ENCODE results near the gene RGS1.
A peak's percentile ranks its signal among the peaks of the same experiment; 100 is the strongest.

The RGS1 gene

DNA sequence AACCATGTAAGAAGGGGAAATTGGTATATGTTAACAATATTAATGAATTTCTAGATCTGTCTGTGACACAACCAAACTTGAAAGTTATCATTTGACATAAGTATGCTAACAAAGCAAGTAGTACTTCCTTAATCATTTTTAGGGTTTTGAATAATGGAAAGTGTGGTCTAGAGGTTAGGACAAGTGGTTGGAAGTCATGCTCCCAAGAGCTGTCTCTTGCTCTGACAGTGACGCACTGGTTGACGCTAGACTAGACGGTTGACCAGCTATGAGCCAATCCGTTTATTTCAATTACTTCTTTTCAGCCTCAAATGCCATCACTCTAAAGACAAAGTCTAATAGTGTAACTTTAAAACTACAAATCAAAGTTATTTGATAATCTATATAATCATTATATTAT, 20.7 kb upstream of the RGS1 start:
- DNase-seq: no peak

DNA sequence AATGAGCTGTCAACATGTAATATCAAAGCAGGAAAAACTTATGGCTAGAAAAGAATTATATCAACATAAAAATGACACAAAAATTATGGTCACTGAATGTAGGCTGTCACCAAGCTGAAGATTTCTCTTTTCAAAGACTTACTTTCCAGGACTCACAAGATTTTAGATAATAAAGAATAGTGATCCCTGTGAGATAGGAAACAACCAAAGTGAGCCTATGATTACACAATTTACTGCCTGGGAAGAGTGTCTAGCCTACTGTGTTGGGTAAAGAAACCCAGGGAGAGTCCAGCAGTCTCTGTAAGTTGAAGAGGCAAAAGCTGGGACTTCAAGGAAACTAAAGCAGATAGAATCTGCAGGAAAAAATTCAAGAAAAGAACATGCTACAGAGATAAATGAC, 20.2 kb upstream of the RGS1 start:
- DNase-seq: no peak

DNA sequence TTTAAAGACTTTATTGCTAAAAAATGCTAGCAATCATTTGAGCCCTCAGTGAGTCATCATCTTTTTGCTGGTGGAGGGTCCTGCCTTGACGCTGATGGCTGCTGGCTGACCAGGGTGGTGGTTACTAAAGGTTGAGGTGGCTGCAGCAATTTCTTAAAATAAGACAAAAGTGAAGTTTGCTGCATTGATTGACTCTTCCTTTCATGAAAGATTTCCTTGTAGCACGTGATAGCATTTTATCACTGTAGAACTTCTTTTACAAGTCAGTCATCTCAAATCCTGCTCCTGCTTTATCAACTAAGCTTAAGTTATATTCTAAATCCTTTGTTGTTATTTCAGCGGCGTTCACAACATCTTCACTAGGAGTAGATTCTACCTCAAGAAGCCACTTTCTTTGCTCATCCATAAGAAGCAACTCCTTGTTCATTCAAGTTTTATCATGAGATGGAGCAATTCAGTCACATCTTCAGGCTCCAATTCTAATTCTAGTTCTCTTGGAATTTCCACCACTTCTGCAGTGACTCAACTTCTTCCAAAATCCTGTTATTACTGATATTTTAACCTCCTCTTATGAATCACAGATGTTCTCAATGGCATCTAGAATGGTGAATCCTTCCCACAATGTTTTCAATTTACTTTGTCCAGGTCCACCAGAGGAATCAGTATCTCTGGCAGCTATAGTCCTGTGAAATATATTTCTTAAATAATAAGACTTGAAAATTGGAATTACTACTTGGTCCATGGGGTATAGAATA, 17.6 kb upstream of the RGS1 start:
- no peak for DNase-seq

DNA sequence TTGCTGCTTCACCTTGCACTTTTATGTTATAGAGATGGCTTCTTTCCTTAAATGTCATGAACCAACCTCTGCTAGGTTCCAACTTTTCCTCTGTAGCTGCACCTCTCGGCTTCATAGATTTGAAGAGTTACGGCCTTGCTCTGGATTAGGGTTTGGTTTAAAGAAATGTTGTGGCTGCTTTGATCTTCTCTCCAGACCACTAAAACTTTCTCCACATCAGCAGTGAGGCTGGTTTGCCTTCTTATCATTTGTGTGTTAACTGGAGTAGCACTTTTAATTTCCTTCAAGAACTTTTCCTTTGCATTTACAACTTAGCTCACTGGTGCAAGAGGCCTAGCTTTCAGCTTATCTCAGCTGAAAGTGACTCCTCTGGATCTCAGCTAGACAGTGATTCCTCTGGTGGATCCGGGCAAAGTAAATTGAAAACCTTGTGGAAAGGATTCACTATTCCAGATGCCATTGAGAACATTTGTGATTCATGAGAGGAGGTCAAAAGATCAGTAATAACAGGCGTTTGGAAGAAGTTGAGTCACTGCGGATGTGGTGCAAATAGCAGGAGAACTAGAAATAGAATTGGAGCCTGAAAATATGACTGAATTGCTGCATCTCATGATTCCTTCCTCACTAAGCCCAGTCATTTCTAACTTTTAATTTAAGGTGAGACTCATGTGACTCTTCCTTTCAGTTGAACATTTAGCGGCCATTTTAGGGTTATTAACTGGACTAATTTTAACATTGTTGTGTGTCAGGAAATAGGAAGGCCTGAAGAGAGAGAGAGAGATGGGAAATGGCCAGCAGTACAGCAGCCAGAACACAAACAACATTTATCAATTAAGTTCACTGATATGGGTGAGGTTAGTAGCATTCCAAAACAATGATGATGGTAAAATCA, 16.2 kb upstream of the RGS1 start:
- peak in 1 of 2 donors; percentile 33 for DNase-seq

DNA sequence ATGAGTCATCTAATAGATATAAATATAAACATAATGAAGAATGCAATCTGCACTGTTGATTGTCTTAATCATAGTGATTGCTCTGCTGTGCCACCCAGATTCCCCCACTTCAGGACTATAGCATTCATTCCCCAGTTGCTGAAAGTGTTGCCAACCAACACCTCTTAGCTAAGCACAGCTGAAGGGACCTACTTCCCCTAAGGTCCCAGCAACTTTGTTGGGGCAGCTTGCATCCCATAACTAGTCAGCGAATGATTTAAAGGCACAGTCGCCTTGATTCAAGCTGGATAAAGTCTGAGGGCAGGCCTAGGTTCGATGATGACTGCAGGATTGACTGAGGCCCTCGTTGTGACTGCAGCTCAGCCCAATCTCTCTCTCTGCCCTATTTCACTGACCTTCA, 14.3 kb upstream of the RGS1 start:
- DNase-seq: no peak

DNA sequence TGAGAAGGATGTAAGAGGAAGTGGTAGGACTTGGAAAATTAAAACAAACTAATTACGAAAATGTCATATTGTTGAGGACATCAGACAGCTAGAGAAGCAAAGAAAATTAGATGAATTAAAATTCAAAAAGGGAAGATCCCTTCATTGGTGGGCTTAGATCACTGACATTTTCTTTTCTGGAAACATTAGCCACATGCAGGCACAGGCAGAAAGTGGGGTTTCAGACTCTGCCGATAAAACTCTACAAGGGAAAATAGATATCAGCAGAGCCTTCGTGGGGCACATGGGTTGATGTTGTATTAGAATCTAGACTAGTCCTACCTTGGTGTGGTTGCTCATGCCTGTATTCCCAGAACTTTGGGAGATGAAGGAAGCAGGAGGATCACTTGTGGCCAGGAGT, 12.4 kb upstream of the RGS1 start:
- no peak for DNase-seq

DNA sequence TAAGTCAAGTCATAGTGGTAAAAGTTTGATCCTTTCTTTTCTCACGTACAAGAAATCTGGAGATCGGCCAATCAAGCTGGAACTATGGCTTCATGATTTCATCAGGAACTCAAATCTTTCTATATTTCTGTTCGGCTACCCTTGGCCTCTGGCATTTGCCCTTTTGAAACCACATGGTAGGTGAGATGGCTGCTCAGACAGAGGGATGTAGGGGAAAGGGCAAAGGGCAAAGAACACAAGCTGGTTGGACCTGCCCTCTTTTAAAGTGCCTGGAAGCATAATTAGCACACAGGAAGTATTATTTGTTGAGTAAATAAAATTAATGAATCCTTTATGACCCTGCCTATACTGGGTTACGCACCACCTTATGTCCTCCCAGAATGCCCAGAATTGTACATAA, 11.5 kb upstream of the RGS1 start:
- DNase-seq: no peak

DNA sequence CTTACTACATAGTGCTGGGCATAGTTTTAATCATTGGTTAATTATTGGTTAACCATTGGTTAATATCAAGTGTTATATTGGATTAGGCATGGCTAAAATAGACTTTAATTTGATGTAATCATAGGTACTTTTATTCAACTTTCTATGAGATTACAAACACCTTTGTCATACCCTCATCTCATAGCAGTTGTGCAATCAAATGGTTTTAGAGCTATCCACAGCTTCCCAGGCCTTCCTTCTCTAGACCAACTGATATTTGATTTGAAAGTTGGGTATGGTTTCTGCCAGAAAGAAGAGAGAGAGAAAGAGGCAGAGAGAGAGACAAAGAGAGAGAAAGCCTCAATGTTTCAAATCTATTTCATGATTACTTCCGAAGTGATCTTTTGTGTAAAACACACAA, 9.6 kb upstream of the RGS1 start:
- DNase-seq: no peak

DNA sequence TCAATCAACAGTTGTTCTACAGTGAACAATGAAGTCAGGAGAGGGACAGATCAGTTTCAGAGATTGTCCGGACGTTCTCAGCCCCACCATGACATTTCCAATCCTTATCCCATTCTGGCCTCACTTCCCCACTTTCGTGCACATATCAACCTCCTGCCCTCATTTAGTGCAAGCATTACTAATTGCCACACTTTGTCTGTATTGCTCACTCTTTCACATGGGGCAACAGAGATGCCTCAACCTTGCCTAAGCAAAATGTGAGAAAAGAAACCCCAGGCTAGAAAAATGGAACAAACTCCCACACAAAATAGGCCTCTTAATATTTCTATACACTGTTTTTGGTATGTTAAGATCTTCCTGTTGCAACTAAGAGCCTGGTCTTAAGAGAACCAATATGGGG, 8.9 kb upstream of the RGS1 start:
- DNase-seq: no peak

DNA sequence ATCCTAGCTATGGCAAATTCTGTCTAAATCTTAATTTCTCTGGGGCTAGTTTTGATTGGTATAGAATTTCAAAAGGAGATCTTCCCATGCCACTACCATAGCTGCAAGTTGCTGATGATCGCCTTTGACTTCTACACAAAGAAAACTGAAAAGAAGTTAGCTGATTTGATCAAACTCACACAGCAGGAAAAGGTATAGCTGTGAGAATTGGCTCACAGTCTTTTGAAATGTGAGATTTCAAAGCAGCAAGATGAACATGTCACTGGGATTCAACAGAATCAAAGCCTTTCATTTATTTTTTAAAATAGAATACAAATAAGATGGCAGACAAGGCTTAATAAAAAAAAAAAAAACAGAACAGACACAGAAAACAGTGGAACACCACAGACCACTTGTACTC, 7.5 kb upstream of the RGS1 start:
- no peak for DNase-seq

DNA sequence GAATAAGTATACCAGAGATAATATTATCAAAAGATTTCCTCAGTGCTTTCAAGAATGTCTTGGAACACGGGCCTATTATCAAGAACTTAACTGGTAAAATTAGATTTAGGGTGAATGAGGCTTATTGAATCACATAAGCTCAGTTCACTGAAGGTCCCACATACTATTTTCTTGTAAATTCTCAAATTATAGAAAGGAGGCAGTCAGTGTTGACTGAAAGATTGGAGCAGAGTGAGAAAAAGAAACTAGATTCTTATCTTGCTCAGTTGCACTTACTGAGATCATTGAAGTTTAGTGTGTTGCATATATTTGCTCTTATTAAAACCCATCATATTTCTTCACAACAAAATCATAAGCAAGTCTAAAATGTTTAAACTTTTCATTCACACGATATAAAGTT, 3.9 kb upstream of the RGS1 start:
- peak in 1 of 2 donors; percentile 45 for DNase-seq

DNA sequence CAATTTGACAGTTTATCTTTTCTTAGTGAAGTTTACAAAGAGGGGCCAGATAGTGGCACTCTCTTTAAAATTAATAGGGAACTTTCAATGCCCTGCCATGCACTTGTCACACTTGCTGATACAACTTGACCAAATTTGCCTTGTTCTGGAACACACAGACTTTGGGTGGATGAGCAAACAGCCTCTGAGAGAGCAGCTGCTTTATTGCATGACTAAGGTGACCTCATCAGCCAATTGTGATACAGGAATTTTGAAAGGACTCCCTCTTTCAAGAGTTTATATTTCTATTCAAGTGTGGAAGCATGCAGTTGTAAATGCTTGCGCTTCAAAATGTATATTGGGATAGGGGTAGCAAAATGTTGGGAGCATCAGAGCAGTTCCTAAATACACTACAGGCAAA, 2.1 kb upstream of the RGS1 start:
- no peak for DNase-seq

DNA sequence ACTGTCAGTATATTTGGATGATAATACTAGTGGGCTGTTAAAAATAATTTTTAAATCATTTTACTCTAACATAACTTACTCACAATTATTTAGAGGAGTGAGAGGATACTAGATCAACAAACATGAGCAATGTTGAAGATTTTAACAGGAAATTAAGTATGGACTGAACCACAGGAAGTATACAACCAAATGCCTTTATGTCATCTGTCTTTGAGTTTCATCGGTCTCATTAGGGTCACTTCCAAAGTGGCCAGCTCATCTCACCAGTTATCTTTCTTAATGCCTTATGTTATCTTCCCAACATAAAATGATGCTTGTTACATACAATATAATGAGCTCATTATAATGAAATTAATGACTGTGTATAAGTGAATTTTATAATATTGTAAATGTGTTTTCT, 1.5 kb upstream of the RGS1 start:
- peak in 1 of 2 donors; percentile 34 for DNase-seq

DNA sequence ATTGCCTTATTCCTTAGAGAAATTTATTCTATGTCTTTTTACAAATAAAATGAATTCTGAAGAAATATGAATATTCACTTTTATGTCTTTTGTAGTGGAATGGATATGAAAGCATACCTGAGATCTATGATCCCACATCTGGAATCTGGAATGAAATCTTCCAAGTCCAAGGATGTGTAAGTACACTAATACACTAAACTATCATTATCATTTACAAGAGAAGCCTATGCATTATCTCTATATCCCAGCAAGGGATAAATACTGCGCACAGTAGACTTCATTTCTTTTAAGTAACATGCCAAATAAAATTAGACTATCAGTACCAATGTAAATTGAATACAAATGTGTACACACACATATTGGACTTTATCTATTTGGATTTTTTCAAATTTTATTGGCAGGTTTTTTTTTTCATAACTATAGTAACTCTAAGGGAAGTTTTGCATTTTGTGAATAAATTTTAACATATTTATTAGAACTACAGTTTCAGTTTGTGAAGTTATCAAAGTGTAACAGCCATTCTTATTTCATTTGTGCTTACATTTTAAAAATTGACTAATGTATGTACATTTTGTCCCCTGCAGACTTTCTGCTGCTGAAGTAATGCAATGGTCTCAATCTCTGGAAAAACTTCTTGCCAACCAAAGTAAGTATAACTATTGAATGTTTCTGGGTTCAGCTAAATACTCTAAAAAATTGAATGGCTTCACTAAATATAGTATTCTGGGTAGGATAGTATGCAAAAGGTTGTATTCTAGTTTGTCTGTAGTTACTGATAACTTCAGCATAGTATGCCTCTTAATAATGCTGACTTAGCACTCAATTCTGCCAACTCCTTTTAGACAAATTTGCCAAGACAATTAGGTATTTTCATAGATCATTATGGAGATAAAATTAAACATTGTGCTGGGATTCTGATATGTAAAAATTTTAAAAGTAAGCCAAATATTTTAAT, 894 bp downstream of the RGS1 start:
- no peak for DNase-seq

DNA sequence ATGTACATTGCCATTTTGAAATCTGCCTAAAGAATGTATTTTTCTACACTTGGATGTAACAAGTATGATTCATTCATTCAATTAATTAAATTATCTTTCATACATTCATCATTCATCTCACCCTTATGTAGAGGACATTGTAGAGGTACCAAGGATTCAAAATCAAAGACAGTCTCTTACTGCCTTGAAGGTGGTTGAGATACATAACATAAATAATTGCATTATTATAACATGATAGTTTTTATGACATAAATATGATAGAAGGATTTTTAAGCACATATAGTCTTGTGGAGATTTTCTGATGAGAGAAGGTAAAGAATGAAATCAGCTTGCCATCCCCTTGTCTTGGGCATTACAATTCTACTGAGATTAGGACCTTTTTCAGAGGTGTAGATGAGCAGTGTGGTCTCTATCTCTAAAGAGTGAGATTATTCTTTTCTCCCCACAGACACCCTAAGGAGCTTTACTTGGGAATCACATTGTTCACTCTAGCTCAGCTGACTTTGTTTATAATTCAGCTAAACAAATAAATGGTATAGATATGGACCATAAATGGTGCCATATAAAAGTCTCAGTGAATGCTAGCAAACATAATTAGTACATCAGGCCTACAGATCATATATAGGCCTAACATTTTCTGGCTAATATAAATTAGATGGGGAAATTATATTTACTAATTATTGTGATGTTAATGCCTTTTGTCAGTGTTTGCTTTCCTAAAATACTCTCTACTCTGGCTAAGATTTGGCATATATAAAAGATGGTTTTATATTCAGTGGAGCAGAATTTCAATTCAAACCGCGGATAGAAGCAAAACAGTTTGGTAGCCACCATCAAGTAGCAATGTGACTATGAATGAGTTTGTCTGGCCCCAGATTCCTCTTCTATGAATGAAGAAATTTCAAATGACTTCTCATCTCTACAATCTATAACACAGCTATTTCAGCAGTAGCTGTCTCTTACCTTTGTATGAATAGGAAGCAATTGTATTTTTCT, 1.9 kb downstream of the RGS1 start:
- peak in 1 of 2 donors; percentile 24 for DNase-seq

DNA sequence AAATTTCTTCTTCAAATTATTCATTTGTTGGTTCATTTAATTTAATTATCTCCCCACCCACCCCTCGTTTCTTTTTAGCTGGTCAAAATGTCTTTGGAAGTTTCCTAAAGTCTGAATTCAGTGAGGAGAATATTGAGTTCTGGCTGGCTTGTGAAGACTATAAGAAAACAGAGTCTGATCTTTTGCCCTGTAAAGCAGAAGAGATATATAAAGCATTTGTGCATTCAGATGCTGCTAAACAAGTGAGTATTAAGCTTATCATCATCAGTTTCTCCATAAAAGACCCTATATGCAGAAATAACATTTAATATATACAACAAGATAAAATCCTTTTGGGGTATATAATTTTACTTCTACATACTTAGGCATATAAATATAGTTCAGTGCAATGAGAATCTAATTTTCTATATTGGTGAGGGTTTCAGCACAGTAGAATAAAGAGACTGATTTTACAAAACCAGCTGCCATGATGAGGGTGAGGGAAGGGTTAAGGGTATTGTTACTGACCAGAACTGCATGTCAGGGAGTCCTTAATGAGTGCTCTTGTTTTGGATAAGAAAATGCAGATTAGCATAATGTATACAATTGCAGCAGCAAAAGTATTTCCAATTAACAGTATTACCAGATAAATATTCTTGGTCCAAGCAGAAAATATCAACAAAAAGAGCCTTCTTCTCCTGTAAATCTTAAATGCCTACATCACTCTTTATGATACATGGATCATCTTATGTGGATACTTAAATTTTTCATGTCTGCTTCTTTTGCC, 2.8 kb downstream of the RGS1 start:
- peak in 1 of 2 donors; percentile 27 for DNase-seq

DNA sequence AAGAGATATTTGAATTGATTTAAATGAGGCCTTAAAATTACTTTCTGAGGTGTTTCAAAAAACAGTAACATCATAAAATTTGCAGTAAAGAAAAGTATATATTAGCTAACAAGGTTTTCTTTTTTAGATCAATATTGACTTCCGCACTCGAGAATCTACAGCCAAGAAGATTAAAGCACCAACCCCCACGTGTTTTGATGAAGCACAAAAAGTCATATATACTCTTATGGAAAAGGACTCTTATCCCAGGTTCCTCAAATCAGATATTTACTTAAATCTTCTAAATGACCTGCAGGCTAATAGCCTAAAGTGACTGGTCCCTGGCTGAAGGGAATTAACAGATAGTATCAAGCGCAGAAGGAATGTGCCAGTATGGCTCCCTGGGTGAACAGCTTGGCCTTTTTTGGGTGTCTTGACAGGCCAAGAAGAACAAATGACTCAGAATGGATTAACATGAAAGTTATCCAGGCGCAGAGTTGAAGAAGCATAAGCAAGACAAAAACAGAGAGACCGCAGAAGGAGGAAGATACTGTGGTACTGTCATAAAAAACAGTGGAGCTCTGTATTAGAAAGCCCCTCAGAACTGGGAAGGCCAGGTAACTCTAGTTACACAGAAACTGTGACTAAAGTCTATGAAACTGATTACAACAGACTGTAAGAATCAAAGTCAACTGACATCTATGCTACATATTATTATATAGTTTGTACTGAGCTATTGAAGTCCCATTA, 3.6 kb downstream of the RGS1 start:
- peak; percentile 14 to 54 for DNase-seq

DNA sequence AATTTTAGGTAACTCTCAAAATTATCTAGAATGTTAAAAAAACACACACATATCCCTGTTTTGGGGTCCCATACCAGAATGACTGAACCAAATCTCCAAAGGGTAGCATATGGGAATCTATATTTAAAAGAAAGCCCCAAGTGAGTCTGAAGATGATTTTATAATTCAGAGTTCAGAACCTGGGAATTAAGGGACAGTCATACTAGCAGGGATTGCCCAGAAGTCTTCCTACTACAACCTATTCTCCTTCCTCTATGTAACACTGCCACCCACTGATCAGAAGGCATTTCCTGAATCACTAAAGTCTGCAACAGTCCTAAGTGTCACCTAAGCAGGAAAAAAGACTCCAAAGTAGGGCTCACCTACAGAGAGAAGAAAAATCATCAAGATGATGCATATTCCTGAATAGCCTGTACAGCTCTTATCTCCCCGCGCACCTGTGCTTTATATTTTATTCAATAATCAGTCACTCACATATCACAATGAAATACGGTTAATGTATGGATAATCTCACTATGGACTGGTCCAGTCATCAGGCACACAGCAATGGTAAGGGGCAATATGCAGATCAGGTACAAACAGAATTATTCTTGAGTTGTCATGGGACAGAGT, 4.9 kb downstream of the RGS1 start:
- peak; percentile 13 to 71 for DNase-seq

DNA sequence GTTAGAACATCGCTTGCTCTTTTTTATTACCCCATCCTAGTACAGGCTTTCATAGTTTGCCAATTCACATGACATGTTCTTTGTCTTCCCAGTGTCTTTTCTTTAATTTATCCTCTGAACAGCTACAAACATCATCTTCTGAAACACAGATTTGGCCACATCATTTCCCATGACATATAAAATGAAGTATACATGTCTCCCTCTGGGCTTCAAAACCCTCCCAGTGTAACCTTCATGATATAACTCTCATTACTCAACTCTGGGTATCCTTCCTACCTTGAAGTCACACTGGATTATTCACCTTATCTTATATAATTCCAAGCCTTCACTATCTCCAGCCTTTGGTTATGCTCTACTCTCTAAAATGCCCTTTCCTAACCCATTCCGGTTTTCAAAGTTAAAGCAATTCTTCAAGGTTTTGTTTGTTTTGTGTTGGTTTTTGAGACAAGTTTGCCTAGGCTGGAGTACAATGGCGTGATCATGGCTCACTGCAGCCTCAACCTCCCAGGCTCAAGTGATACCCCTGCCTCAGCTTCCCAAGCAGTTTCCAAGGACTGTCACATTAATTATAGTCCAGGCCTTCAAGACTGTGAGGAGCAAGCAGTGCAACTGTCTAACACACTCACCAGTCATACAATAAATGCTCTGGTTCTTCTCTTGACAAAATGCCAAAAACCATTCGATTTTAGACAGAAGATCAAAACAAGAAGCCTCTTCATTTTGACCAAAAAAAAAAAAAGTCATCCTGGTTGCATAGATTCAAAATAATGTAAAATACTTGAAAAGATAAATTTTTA, 5.8 kb downstream of the RGS1 start:
- no peak for DNase-seq
